ENCODE data around the gene TPBG.
"Not testable (repeated sequence)": the region's sequence is repeated elsewhere in the genome, so short reads cannot be mapped to it uniquely, and the experiment has no call there.

TPBG gene

GRCh38 chr6:82374516-82374915 is 10.9 kb downstream of the TPBG start:
- no peak for DNase-seq (ENCODE audit: low read depth, low spot score)
- TF ChIP-seq SUZ12 (IDR thresholded peaks at IDR 0.05; ENCODE audit: extremely low read depth, insufficient read depth, insufficient read length) (no peak), YY1 (IDR thresholded peaks at IDR 0.05; ENCODE audit: insufficient read depth, insufficient read length) (no peak), ZNF274 (IDR thresholded peaks at IDR 0.05; ENCODE audit: low read depth, low read length) (no peak)
- no peaks in the 10 kb centered on the region for H3K4me1 ChIP-seq (ENCODE audit: insufficient read depth, insufficient read length)
- H3K27me3 ChIP-seq (ENCODE audit: insufficient read depth, insufficient read length): no peaks in the 10 kb centered on the region
- no peaks in the 10 kb centered on the region for H3K36me3 ChIP-seq (ENCODE audit: insufficient read depth, insufficient read length, low read length)
- peaks cover 12% of the 10 kb centered on the region; the same call in 1 of the 2 replicates for H3K9me3 ChIP-seq (ENCODE audit: insufficient read depth, low read length)
- no peak overlapping the region for H3K4me3 ChIP-seq (ENCODE audit: insufficient read length, low read depth)
- H3K9ac ChIP-seq (ENCODE audit: insufficient read length, low read depth): no peak overlapping the region

- no peaks in the 10 kb centered on the region for H3K27me3 ChIP-seq (ENCODE audit: insufficient read depth, insufficient read length)
- no peaks in the 10 kb centered on the region for H3K4me1 ChIP-seq (ENCODE audit: insufficient read depth, insufficient read length)
- no peak for DNase-seq (ENCODE audit: low read depth, low spot score)
- no peaks in the 10 kb centered on the region for H3K36me3 ChIP-seq (ENCODE audit: insufficient read depth, insufficient read length, low read length)
- H3K9ac ChIP-seq (ENCODE audit: insufficient read length, low read depth): no peak overlapping the region
- no peak overlapping the region for H3K4me3 ChIP-seq (ENCODE audit: insufficient read length, low read depth)
- H3K9me3 ChIP-seq (ENCODE audit: insufficient read depth, low read length): peaks cover 12% of the 10 kb centered on the region; the same call in 1 of the 2 replicates
- no peak for TF ChIP-seq YY1 (IDR thresholded peaks at IDR 0.05; ENCODE audit: insufficient read depth, insufficient read length)
- TF ChIP-seq ZNF274 (IDR thresholded peaks at IDR 0.05; ENCODE audit: low read depth, low read length): no peak
- TF ChIP-seq SUZ12 (IDR thresholded peaks at IDR 0.05; ENCODE audit: extremely low read depth, insufficient read depth, insufficient read length): no peak
Observed at GRCh38 chr6:82376636-82377035, 13.0 kb downstream of the TPBG start.

DNA sequence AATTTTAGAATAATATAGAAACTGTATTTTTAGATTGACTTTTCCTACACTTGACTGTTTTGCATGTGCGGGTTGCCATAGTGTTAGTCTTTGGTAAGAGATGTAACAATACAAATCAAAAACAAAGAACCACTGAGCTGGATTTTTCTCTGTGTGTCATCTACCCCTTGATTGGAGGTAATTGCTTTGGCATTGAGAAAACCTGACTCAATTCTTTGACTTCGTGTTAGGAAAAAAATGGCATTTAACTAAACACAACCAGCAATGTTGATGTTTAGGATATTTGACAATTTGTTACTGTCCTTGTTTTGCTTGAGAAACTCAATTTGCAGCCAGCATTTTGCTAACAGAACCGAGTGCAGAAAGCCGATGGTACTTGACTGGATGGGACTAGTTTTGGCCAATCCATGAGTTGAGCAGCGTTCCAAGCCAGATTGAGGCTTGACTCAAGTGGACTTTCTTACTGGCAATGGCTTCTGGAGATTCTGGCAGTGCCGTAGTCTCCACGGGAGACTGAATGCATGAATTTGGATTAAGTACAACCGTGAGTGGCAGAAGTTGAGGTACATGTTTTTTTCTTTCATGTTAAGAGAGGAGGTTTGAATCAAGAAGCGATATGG is 17.1 kb downstream of the TPBG start:
- Histone ChIP-seq H3K9me3 (ENCODE audit: insufficient read depth, low read length) (peaks cover 12% of the 10 kb centered on the region; the same call in 1 of the 2 replicates), H3K36me3 (ENCODE audit: insufficient read depth, insufficient read length, low read length) (no peaks in the 10 kb centered on the region), H3K9ac (ENCODE audit: insufficient read length, low read depth) (no peak overlapping the region), H3K4me3 (ENCODE audit: insufficient read length, low read depth) (no peak overlapping the region), H3K4me1 (ENCODE audit: insufficient read depth, insufficient read length) (no peaks in the 10 kb centered on the region), H3K27me3 (ENCODE audit: insufficient read depth, insufficient read length) (no peaks in the 10 kb centered on the region)
- no peak for TF ChIP-seq YY1 (IDR thresholded peaks at IDR 0.05; ENCODE audit: insufficient read depth, insufficient read length)
- TF ChIP-seq SUZ12 (IDR thresholded peaks at IDR 0.05; ENCODE audit: extremely low read depth, insufficient read depth, insufficient read length): no peak
- no peak for DNase-seq (ENCODE audit: low read depth, low spot score)

- no peak for DNase-seq (ENCODE audit: low read depth, low spot score)
- Histone ChIP-seq H3K27me3 (ENCODE audit: insufficient read depth, insufficient read length) (no peaks in the 10 kb centered on the region), H3K4me3 (ENCODE audit: insufficient read length, low read depth) (no peak overlapping the region), H3K9ac (ENCODE audit: insufficient read length, low read depth) (no peak overlapping the region), H3K9me3 (ENCODE audit: insufficient read depth, low read length) (peaks cover 7% of the 10 kb centered on the region; the same call in 1 of the 2 replicates), H3K36me3 (ENCODE audit: insufficient read depth, insufficient read length, low read length) (no peaks in the 10 kb centered on the region), H3K4me1 (ENCODE audit: insufficient read depth, insufficient read length) (no peaks in the 10 kb centered on the region)
- TF ChIP-seq SUZ12 (IDR thresholded peaks at IDR 0.05; ENCODE audit: extremely low read depth, insufficient read depth, insufficient read length) (no peak), YY1 (IDR thresholded peaks at IDR 0.05; ENCODE audit: insufficient read depth, insufficient read length) (no peak), ZNF274 (IDR thresholded peaks at IDR 0.05; ENCODE audit: low read depth, low read length) (no peak)
Observed at GRCh38 chr6:82381278-82381677, 17.7 kb downstream of the TPBG start.

GRCh38 chr6:82385102-82385501 is 21.5 kb downstream of the TPBG start:
- Histone ChIP-seq H3K9me3 (ENCODE audit: insufficient read depth, low read length) (no peaks in the 10 kb centered on the region), H3K36me3 (ENCODE audit: insufficient read depth, insufficient read length, low read length) (no peaks in the 10 kb centered on the region), H3K9ac (ENCODE audit: insufficient read length, low read depth) (no peak overlapping the region), H3K4me3 (ENCODE audit: insufficient read length, low read depth) (no peak overlapping the region), H3K27me3 (ENCODE audit: insufficient read depth, insufficient read length) (no peaks in the 10 kb centered on the region), H3K4me1 (ENCODE audit: insufficient read depth, insufficient read length) (no peaks in the 10 kb centered on the region)
- no peak for DNase-seq (ENCODE audit: low read depth, low spot score)
- TF ChIP-seq SUZ12 (IDR thresholded peaks at IDR 0.05; ENCODE audit: extremely low read depth, insufficient read depth, insufficient read length) (no peak), ZNF274 (IDR thresholded peaks at IDR 0.05; ENCODE audit: low read depth, low read length) (no peak), YY1 (IDR thresholded peaks at IDR 0.05; ENCODE audit: insufficient read depth, insufficient read length) (no peak)

DNA sequence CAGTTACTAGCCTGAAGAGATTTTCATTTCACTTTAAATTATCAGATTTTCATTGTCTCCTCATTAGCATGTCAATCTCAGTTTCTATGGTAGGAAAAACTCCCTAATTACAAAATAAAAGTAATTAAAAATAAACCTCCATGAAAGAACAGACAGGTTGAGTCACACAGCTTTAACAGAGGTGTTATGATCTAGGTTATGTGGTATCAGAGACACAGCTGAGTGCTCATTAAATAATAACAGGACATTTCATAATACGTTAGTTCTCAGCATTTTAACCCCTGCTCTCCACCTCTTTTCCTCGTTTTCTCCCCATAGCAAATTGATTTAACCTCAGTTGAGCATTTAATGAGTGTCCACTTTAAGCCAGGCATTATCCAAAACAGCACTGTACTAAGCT is 21.9 kb downstream of the TPBG start:
- TF ChIP-seq YY1 (IDR thresholded peaks at IDR 0.05; ENCODE audit: insufficient read depth, insufficient read length) (no peak), ZNF274 (IDR thresholded peaks at IDR 0.05; ENCODE audit: low read depth, low read length) (no peak), SUZ12 (IDR thresholded peaks at IDR 0.05; ENCODE audit: extremely low read depth, insufficient read depth, insufficient read length) (no peak)
- H3K9ac ChIP-seq (ENCODE audit: insufficient read length, low read depth): no peak overlapping the region
- no peaks in the 10 kb centered on the region for H3K36me3 ChIP-seq (ENCODE audit: insufficient read depth, insufficient read length, low read length)
- H3K9me3 ChIP-seq (ENCODE audit: insufficient read depth, low read length): no peaks in the 10 kb centered on the region
- no peak overlapping the region for H3K4me3 ChIP-seq (ENCODE audit: insufficient read length, low read depth)
- no peaks in the 10 kb centered on the region for H3K4me1 ChIP-seq (ENCODE audit: insufficient read depth, insufficient read length)
- no peaks in the 10 kb centered on the region for H3K27me3 ChIP-seq (ENCODE audit: insufficient read depth, insufficient read length)
- DNase-seq (ENCODE audit: low read depth, low spot score): no peak

- H3K9me3 ChIP-seq (ENCODE audit: insufficient read depth, low read length): no peaks in the 10 kb centered on the region
- no peak overlapping the region for H3K4me3 ChIP-seq (ENCODE audit: insufficient read length, low read depth)
- no peak overlapping the region for H3K9ac ChIP-seq (ENCODE audit: insufficient read length, low read depth)
- no peaks in the 10 kb centered on the region for H3K36me3 ChIP-seq (ENCODE audit: insufficient read depth, insufficient read length, low read length)
- no peaks in the 10 kb centered on the region for H3K4me1 ChIP-seq (ENCODE audit: insufficient read depth, insufficient read length)
- H3K27me3 ChIP-seq (ENCODE audit: insufficient read depth, insufficient read length): no peaks in the 10 kb centered on the region
- TF ChIP-seq ZNF274 (IDR thresholded peaks at IDR 0.05; ENCODE audit: low read depth, low read length) (no peak), SUZ12 (IDR thresholded peaks at IDR 0.05; ENCODE audit: extremely low read depth, insufficient read depth, insufficient read length) (no peak), YY1 (IDR thresholded peaks at IDR 0.05; ENCODE audit: insufficient read depth, insufficient read length) (no peak)
- DNase-seq (ENCODE audit: low read depth, low spot score): no peak
Observed at GRCh38 chr6:82385961-82386360, 22.3 kb downstream of the TPBG start.

- H3K9ac ChIP-seq (ENCODE audit: insufficient read length, low read depth); H3K27me3 ChIP-seq (ENCODE audit: insufficient read depth, insufficient read length); H3K9me3 ChIP-seq (ENCODE audit: insufficient read depth, low read length); H3K36me3 ChIP-seq (ENCODE audit: insufficient read depth, insufficient read length, low read length); DNase-seq (ENCODE audit: low read depth, low spot score); H3K4me1 ChIP-seq (ENCODE audit: insufficient read depth, insufficient read length); H3K4me3 ChIP-seq (ENCODE audit: insufficient read length, low read depth): not testable (repeated sequence)
Observed at GRCh38 chr6:82394770-82395169, 31.2 kb downstream of the TPBG start.
